Left lobe of liver (tissue), 2 donors: ENCODE results near the gene PTK7. TPM values are rescaled to one million over a fixed set of nuclear protein-coding genes. Genes with fewer than 3 reads are reported as not detected.

Source experiments
- ATAC-seq: fragments of 200-7000 bp; cut with Tn5 transposase; one replicate; pipeline ENCODE4 v1.9.1; 2020; ENCODE audit warnings: mild to moderate bottlenecking, moderate library complexity
- DNase-seq: peaks from one replicate; pipeline ENCODE4 v3.0.0-alpha.2; 2020; ENCODE audit warnings: low spot score
- total RNA-seq: library from RNA; stranded (reverse); gene quantifications from one replicate; pipeline ENCODE4 v1.2.1, GENCODE V29; 2021
- donor health status: DM: no; HTN: no; CAD: no; lungs with moderate emphysema.
- donor health status: DM: no; HTN: yes; CAD: no.

PTK7 gene
- total RNA-seq, 1 donor from 2014 or later = 1.3 TPM

- DNase-seq (no peak), ATAC-seq (no peak)
Observed at GRCh38 chr6:43142101-43142500, 66.0 kb downstream of the PTK7 start.

- ATAC-seq (peak; percentile 97), DNase-seq (peak; percentile 76)
Observed at GRCh38 chr6:43143235-43144128, 67.4 kb downstream of the PTK7 start.

GRCh38 chr6:43144879-43145278 is 68.8 kb downstream of the PTK7 start:
- no peak for ATAC-seq
- no peak for DNase-seq

GRCh38 chr6:43146261-43146660 is 70.1 kb downstream of the PTK7 start:
- DNase-seq (no peak), ATAC-seq (no peak)

GRCh38 chr6:43146709-43147688 is 70.9 kb downstream of the PTK7 start:
- ATAC-seq (no peak), DNase-seq (no peak)

GRCh38 chr6:43147691-43148477 is 71.8 kb downstream of the PTK7 start:
- DNase-seq (no peak), ATAC-seq (no peak)

GRCh38 chr6:43149265-43149664 is 73.2 kb downstream of the PTK7 start:
- DNase-seq = no peak
- ATAC-seq = no peak

- peak; percentile 85 for DNase-seq
Observed at GRCh38 chr6:43150051-43150751, 74.1 kb downstream of the PTK7 start.

GRCh38 chr6:43159599-43159998 is 83.5 kb downstream of the PTK7 start:
- DNase-seq = no peak
- ATAC-seq = no peak

More at GRCh38 chr6:43150051-43150751, 74.1 kb downstream of the PTK7 start:
- peak; percentile 90 for ATAC-seq

GRCh38 chr6:43163899-43164298 is 87.8 kb downstream of the PTK7 start:
- ATAC-seq = no peak
- no peak for DNase-seq

- DNase-seq = peak; percentile 85
Observed at GRCh38 chr6:43170417-43170930, 94.4 kb downstream of the PTK7 start.

GRCh38 chr6:43170931-43171706 is 95.0 kb downstream of the PTK7 start, which contains the start of gene SRF:
Gene SRF (plus strand): TSS chr6:43171269. CDS start chr6:43171657, 388 bp downstream.
- DNase-seq (peak; percentile 100), ATAC-seq (peak; percentile 77)

More at GRCh38 chr6:43170417-43170930, 94.4 kb downstream of the PTK7 start:
- ATAC-seq = peak; percentile 59

- peak; percentile 64 for DNase-seq
- peak; percentile 0 for ATAC-seq
Observed at GRCh38 chr6:43171707-43172103, 95.6 kb downstream of the PTK7 start.

GRCh38 chr6:43172104-43173007 is 96.2 kb downstream of the PTK7 start:
- peak; percentile 65 for DNase-seq
- peak; percentile 3 for ATAC-seq

- DNase-seq = no peak
- no peak for ATAC-seq
Observed at GRCh38 chr6:43173591-43174262, 97.6 kb downstream of the PTK7 start.

- ATAC-seq = peak; percentile 66
- DNase-seq = peak; percentile 93
Observed at GRCh38 chr6:43174263-43175112, 98.4 kb downstream of the PTK7 start.
